AG09319 (cell line): ENCODE results near the gene C2orf42.
"Not testable (repeated sequence)": the region's sequence is repeated elsewhere in the genome, so short reads cannot be mapped to it uniquely, and the experiment has no call there.

Experiments
- DNase-seq: peaks from one replicate; pipeline ENCODE4 v3.0.0-alpha.2; 2010; ENCODE audit warnings: low read depth; ENCODE audit errors: extremely low read depth
- CTCF ChIP-seq: IDR thresholded peaks from 2 replicates; pipeline ENCODE4 v1.5.1; 2011; ENCODE audit warnings: low read depth, mild to moderate bottlenecking, inconsistent platforms, low read length, moderate library complexity

The C2orf42 gene

GRCh38 chr2:70103531-70104061 is 87.2 kb downstream of the C2orf42 start:
- no peak for TF ChIP-seq CTCF
- DNase-seq: no peak

- not testable (repeated sequence) for DNase-seq
These were observed 88.4 kb downstream of the C2orf42 start for GRCh38 chr2:70102323-70102905.

- DNase-seq: not testable (repeated sequence)
These were observed 89.1 kb downstream of the C2orf42 start for GRCh38 chr2:70101686-70102085.

GRCh38 chr2:70101174-70101573 is 89.6 kb downstream of the C2orf42 start:
- no peak for TF ChIP-seq CTCF
- DNase-seq: no peak
